Superior temporal gyrus (tissue), 1 donor: ENCODE results near the gene KLHL10.
A peak's percentile ranks its signal among the peaks of the same experiment; 100 is the strongest.
"Not testable (repeated sequence)": the region's sequence is repeated elsewhere in the genome, so short reads cannot be mapped to it uniquely, and the experiment has no call there.

Experiments used
- DNase-seq: peaks from one replicate; pipeline ENCODE4 v3.0.0-alpha.2; 2016; ENCODE audit errors: extremely low spot score

Gene KLHL10

GRCh38 chr17:41813152-41813680 lies 24.4 kb upstream of the KLHL10 start:
- DNase-seq: no peak

GRCh38 chr17:41813699-41814124 lies 23.9 kb upstream of the KLHL10 start:
- no peak for DNase-seq

DNA sequence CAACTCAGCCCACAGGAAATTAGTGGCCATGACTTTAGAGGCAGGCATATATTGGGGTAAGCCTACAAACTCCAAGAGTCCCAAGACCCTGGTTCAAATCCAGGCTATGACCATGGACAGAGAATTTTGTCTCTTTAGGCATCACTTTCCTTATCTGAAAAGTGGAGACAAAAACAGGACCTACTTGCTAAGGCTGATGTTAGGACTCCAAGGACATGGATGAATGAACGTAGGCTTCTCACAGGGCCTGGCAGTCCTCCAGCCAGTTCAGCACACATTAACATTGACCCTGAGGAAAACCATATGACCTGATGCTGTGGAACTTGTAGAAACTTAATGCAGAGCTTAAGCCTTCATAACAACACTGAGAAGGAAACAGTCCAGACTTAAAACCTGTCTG lies 23.4 kb upstream of the KLHL10 start:
- no peak for DNase-seq

DNA sequence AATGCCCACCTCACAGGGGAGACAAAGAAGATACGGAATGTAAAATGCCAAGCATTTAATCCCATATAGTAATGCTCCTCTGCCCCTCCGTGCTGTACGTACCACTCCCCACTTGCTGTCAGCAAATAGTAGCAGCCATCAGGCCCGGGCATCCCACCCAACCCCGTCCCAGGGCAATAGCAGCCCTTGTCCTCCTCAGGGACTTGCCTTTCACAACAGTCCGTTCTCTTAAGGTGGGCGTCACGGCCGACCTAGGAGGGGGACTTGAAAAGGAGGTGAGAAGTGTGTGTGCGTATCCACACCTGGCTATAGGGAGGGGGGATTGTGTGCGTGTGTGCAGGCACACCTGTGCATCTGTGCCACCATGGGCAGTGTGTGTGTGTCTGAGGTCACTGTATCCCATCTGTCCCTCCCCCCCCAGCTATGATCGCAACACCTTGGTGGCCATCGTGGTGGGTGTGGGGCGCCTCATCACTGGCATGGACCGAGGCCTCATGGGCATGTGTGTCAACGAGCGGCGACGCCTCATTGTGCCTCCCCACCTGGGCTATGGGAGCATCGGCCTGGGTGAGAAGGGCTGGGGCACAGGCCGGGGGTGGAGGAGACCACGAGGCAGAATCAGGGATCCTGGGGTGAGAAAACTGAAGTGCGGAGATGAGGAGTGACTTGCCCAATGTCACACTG lies 20.8 kb upstream of the KLHL10 start:
- no peak for DNase-seq

DNA sequence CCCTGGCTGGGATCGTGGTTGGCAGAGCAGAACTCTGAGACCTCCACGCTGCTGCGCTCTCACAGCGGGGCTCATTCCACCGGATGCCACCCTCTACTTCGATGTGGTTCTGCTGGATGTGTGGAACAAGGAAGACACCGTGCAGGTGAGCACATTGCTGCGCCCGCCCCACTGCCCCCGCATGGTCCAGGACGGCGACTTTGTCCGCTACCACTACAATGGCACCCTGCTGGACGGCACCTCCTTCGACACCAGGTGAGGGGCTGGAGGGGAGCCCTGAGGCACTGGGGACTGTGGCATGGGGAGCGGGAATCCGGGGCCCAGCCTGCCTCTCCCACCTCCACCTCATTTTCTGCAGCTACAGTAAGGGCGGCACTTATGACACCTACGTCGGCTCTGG lies 19.6 kb upstream of the KLHL10 start:
- no peak for DNase-seq

DNA sequence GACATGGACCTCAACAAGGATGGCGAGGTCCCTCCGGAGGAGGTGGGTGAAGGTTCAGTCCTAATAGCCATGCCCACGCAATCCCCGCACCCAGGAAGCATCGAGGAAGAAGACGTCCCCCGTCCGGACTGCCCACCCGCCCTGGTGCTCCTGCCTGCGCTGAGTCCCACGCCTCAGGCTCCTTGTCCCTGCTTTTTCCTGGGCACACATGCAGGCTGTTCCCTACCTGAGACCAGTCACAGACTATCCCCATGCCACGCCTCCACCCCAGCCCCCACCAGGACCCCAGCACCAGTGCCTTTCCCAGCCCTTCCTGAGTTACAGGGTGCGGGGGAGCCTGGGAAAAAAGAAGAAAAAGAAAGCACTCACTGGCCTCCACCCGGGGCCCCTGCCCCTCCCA lies 15.8 kb upstream of the KLHL10 start:
- DNase-seq: no peak

- no peak for DNase-seq
Observed at GRCh38 chr17:41822216-41823140, 15.1 kb upstream of the KLHL10 start.

DNA sequence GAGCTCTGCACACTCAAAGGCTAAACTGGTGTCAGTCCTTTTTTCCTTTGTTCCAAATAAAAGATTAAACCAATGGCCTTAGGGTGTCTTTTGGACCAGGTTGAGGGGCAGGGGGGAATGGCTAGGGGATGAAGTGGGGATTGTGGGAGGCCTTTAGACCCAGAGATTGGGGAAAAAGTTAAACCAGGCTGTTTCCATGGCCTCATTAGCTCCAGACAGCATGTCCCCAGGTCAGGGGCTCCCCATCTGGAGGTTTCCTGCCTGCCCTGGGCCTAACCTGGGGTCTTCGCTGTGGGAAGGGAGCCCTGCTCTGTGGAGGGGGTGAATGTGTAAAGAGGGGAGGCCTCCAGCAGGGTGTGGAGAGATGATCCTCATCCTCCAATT lies 14.5 kb upstream of the KLHL10 start:
- DNase-seq: no peak

DNA sequence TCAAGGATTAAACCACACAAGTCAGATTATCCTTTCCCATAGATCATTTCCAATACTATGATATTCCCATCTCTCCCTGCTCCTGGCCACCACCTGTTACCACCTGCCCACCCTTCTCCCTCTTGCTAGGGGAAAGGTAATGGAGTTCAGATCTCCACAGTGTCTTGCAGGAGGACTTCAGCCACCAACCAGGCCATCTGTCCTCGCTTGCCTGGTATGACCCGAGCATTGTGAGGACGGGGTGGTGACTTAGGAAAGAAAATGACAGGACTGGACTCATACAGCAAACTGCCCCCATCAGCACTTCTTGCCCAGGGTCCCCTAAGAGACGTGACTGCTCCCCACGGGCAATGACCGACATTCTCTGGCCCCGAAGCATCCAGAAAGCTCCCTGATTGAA lies 14.0 kb upstream of the KLHL10 start:
- no peak for DNase-seq

DNA sequence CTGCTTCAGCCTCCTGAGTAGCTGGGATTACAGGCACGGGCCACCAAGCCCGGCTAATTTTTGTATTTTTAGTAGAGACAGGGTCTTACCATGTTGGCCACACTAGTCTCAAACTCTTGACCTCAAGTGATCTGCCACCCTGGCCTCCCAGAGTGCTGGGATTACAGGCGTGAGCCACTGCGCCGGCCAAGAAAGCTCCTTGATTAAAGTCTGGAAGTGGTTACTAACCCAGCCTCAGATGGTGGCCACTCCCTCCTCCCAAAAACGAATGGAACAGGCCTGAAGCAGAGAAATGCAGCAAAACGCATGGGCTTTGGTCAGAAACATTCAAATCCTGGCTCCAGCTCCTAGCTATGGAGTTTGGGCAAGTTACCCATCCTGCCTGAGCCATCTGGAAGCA lies 13.5 kb upstream of the KLHL10 start:
- no peak for DNase-seq

GRCh38 chr17:41825175-41825845 lies 12.3 kb upstream of the KLHL10 start:
- no peak for DNase-seq

DNA sequence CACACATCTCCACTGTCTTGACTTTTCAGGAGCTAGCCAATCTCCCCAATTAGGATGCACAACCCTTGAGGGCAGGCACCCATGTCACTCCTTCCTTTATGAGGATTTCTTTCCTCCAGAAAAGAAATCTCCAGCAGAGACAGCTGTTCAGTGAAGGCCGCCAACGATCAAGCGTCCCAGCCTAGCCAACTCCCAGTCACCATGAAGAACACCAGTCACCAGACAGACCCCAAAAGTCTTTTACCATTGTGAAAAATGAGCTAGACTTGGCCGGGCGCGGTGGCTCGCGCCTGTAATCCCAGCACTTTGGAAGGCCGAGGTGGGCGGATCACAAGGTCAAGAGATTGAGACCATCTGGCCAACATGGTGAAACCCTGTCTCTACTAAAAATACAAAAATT lies 7.7 kb upstream of the KLHL10 start:
- not testable (repeated sequence) for DNase-seq

GRCh38 chr17:41835214-41835799 lies 2.3 kb upstream of the KLHL10 start:
- no peak for DNase-seq

GRCh38 chr17:41835800-41836549 lies 1.6 kb upstream of the KLHL10 start, which contains the start of gene NT5C3B:
Gene NT5C3B (minus strand): TSS chr17:41836232. CDS start chr17:41836193, 39 bp downstream.
- peak; percentile 51 for DNase-seq

GRCh38 chr17:41836550-41837196 lies 952 bp upstream of the KLHL10 start:
- no peak for DNase-seq

- not testable (repeated sequence) for DNase-seq
Observed at GRCh38 chr17:41839448-41839847, 1.8 kb downstream of the KLHL10 start.

GRCh38 chr17:41840781-41841180 lies 3.2 kb downstream of the KLHL10 start:
- not testable (repeated sequence) for DNase-seq

DNA sequence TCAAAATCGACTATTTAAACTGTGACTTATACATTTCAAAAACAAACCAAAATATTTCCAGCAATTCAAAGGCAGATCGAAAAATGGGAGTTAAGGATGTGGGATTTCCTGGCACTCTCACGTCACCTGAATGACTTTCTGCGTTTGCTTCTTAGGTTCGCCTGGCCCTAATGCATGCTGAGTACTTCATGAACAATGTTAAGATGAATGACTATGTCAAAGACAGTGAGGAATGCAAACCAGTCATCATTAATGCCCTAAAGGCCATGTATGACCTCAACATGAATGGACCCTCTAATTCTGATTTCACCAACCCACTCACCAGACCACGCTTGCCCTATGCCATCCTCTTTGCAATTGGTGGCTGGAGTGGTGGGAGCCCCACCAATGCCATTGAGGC lies 7.3 kb downstream of the KLHL10 start:
- DNase-seq: no peak

GRCh38 chr17:41848788-41849187 lies 11.2 kb downstream of the KLHL10 start:
- no peak for DNase-seq

DNA sequence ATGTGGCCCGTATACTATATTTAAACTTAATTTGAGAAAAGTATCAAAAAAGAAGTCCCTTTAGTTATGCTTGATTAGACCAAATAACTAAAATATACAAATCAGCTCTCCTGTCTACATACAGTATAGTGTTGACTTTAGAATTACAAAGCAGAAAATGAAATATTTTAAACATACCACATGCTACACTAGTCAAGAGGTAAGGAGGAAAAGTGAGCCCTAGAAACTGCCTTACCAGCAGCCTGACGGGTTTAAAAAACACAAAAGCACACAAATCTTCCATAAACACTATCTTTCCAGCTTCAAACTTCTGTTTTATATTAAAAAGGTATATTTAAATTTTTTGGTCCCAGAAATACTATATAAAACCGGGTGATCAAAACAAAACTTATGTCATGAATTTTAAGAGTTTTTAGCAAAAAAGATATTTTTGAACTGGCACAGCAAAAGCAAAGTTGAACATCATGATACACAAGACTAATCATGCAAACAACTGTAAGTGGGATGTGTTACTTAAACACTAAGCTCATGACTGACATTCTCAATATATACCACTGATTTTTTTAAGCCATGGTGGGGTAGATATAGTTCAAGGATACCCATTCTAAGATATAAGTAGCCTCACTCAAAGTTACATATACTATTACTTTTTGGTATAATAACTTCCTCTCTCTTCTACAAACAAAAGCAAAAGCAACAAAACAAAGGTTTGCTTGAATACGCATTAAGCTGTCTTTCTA lies 11.8 kb downstream of the KLHL10 start:
- DNase-seq: no peak
